ENCODE measurements around the gene UBE2H.
"Not testable (repeated sequence)": the region's sequence is repeated elsewhere in the genome, so short reads cannot be mapped to it uniquely, and the experiment has no call there.

UBE2H gene

GRCh38 chr7:129969881-129970446 lies 17.2 kb upstream of the UBE2H start:
- Histone ChIP-seq H3K9me3 (ENCODE audit: control insufficient read depth, insufficient read depth, low read depth, low read length) (no peaks in the 10 kb centered on the region), H3K4me1 (ENCODE audit: control insufficient read depth, insufficient read depth, low read length) (peaks cover 19% of the 10 kb centered on the region), H3K27ac (ENCODE audit: low read depth, low read length) (no peak overlapping the region), H3K36me3 (ENCODE audit: control insufficient read depth, insufficient read depth, low read length) (no peaks in the 10 kb centered on the region), H3K27me3 (ENCODE audit: control insufficient read depth, insufficient read depth, low read length) (no peaks in the 10 kb centered on the region), H3K4me3 (ENCODE audit: low read depth, low read length) (no peak overlapping the region), H3K9ac (ENCODE audit: low read length) (peak overlapping the region; percentile 50)

GRCh38 chr7:129968592-129969383 lies 16.0 kb upstream of the UBE2H start:
- Histone ChIP-seq H3K36me3 (ENCODE audit: control insufficient read depth, insufficient read depth, low read length) (no peaks in the 10 kb centered on the region), H3K9ac (ENCODE audit: low read length) (no peak overlapping the region), H3K4me3 (ENCODE audit: low read depth, low read length) (no peak overlapping the region), H3K9me3 (ENCODE audit: control insufficient read depth, insufficient read depth, low read depth, low read length) (no peaks in the 10 kb centered on the region), H3K4me1 (ENCODE audit: control insufficient read depth, insufficient read depth, low read length) (peaks cover 19% of the 10 kb centered on the region), H3K27me3 (ENCODE audit: control insufficient read depth, insufficient read depth, low read length) (no peaks in the 10 kb centered on the region), H3K27ac (ENCODE audit: low read depth, low read length) (0 out of 2 replicates have a peak overlapping the region, but pooled peaks have one; percentile 1)

GRCh38 chr7:129960204-129960475 lies 7.4 kb upstream of the UBE2H start:
- not testable (repeated sequence) for H3K4me3 ChIP-seq (ENCODE audit: low read depth, low read length); H3K27me3 ChIP-seq (ENCODE audit: control insufficient read depth, insufficient read depth, low read length); H3K9ac ChIP-seq (ENCODE audit: low read length); H3K36me3 ChIP-seq (ENCODE audit: control insufficient read depth, insufficient read depth, low read length); H3K9me3 ChIP-seq (ENCODE audit: control insufficient read depth, insufficient read depth, low read depth, low read length); H3K27ac ChIP-seq (ENCODE audit: low read depth, low read length)
- peaks cover 12% of the 10 kb centered on the region; the same call in 1 of the 2 replicates for H3K4me1 ChIP-seq (ENCODE audit: control insufficient read depth, insufficient read depth, low read length)

GRCh38 chr7:129959471-129960203 lies 6.9 kb upstream of the UBE2H start:
- Histone ChIP-seq H3K9ac (ENCODE audit: low read length) (no peak overlapping the region), H3K27ac (ENCODE audit: low read depth, low read length) (no peak overlapping the region), H3K36me3 (ENCODE audit: control insufficient read depth, insufficient read depth, low read length) (no peaks in the 10 kb centered on the region)

GRCh38 chr7:129958643-129959470 lies 6.1 kb upstream of the UBE2H start:
- H3K27me3 ChIP-seq (ENCODE audit: control insufficient read depth, insufficient read depth, low read length) = no peaks in the 10 kb centered on the region
- no peak overlapping the region for H3K9ac ChIP-seq (ENCODE audit: low read length)
- peaks cover 12% of the 10 kb centered on the region; the same call in 1 of the 2 replicates for H3K4me1 ChIP-seq (ENCODE audit: control insufficient read depth, insufficient read depth, low read length)
- H3K4me3 ChIP-seq (ENCODE audit: low read depth, low read length) = no peak overlapping the region
- H3K36me3 ChIP-seq (ENCODE audit: control insufficient read depth, insufficient read depth, low read length) = no peaks in the 10 kb centered on the region
- no peaks in the 10 kb centered on the region for H3K9me3 ChIP-seq (ENCODE audit: control insufficient read depth, insufficient read depth, low read depth, low read length)
- H3K27ac ChIP-seq (ENCODE audit: low read depth, low read length) = no peak overlapping the region

More at GRCh38 chr7:129959471-129960203, 6.9 kb upstream of the UBE2H start:
- H3K9me3 ChIP-seq (ENCODE audit: control insufficient read depth, insufficient read depth, low read depth, low read length) = no peaks in the 10 kb centered on the region
- no peak overlapping the region for H3K4me3 ChIP-seq (ENCODE audit: low read depth, low read length)
- H3K27me3 ChIP-seq (ENCODE audit: control insufficient read depth, insufficient read depth, low read length) = no peaks in the 10 kb centered on the region
- peaks cover 12% of the 10 kb centered on the region; the same call in 1 of the 2 replicates for H3K4me1 ChIP-seq (ENCODE audit: control insufficient read depth, insufficient read depth, low read length)

GRCh38 chr7:129955993-129956543 lies 3.3 kb upstream of the UBE2H start:
- Histone ChIP-seq H3K27me3 (ENCODE audit: control insufficient read depth, insufficient read depth, low read length) (no peaks in the 10 kb centered on the region), H3K4me3 (ENCODE audit: low read depth, low read length) (no peak overlapping the region), H3K36me3 (ENCODE audit: control insufficient read depth, insufficient read depth, low read length) (no peaks in the 10 kb centered on the region), H3K9ac (ENCODE audit: low read length) (no peak overlapping the region), H3K9me3 (ENCODE audit: control insufficient read depth, insufficient read depth, low read depth, low read length) (no peaks in the 10 kb centered on the region), H3K27ac (ENCODE audit: low read depth, low read length) (no peak overlapping the region), H3K4me1 (ENCODE audit: control insufficient read depth, insufficient read depth, low read length) (peaks cover 18% of the 10 kb centered on the region)

GRCh38 chr7:129952086-129952652 lies 591 bp downstream of the UBE2H start:
- Histone ChIP-seq H3K4me3 (ENCODE audit: low read depth, low read length) (peak overlapping the region; percentile 97), H3K27me3 (ENCODE audit: control insufficient read depth, insufficient read depth, low read length) (no peaks in the 10 kb centered on the region), H3K9me3 (ENCODE audit: control insufficient read depth, insufficient read depth, low read depth, low read length) (no peaks in the 10 kb centered on the region), H3K9ac (ENCODE audit: low read length) (peak overlapping the region; percentile 96), H3K4me1 (ENCODE audit: control insufficient read depth, insufficient read depth, low read length) (peaks cover 18% of the 10 kb centered on the region), H3K27ac (ENCODE audit: low read depth, low read length) (peak overlapping the region; percentile 96), H3K36me3 (ENCODE audit: control insufficient read depth, insufficient read depth, low read length) (peaks cover 2% of the 10 kb centered on the region; the same call in 1 of the 2 replicates)

- Histone ChIP-seq H3K9ac (ENCODE audit: low read length) (peak overlapping the region; percentile 96), H3K27ac (ENCODE audit: low read depth, low read length) (peak overlapping the region; percentile 96), H3K9me3 (ENCODE audit: control insufficient read depth, insufficient read depth, low read depth, low read length) (no peaks in the 10 kb centered on the region), H3K36me3 (ENCODE audit: control insufficient read depth, insufficient read depth, low read length) (peaks cover 6% of the 10 kb centered on the region; the same call in 1 of the 2 replicates), H3K4me1 (ENCODE audit: control insufficient read depth, insufficient read depth, low read length) (peaks cover 22% of the 10 kb centered on the region), H3K27me3 (ENCODE audit: control insufficient read depth, insufficient read depth, low read length) (no peaks in the 10 kb centered on the region), H3K4me3 (ENCODE audit: low read depth, low read length) (peak overlapping the region; percentile 97)
These were observed 1.3 kb downstream of the UBE2H start for GRCh38 chr7:129951226-129952085.

GRCh38 chr7:129950933-129951225 lies 1.9 kb downstream of the UBE2H start:
- Histone ChIP-seq H3K27ac (ENCODE audit: low read depth, low read length) (peak overlapping the region; percentile 96), H3K4me3 (ENCODE audit: low read depth, low read length) (peak overlapping the region; percentile 97), H3K9me3 (ENCODE audit: control insufficient read depth, insufficient read depth, low read depth, low read length) (no peaks in the 10 kb centered on the region), H3K4me1 (ENCODE audit: control insufficient read depth, insufficient read depth, low read length) (peaks cover 22% of the 10 kb centered on the region), H3K27me3 (ENCODE audit: control insufficient read depth, insufficient read depth, low read length) (no peaks in the 10 kb centered on the region), H3K36me3 (ENCODE audit: control insufficient read depth, insufficient read depth, low read length) (peaks cover 6% of the 10 kb centered on the region; the same call in 1 of the 2 replicates), H3K9ac (ENCODE audit: low read length) (peak overlapping the region; percentile 96)

All from HUES6 (cell line).